Neural progenitor cell (in vitro differentiated cells): ENCODE data around the gene ABTB2. TPM values are rescaled to one million over a fixed set of nuclear protein-coding genes. Genes with fewer than 3 reads are reported as not detected.

ENCODE experiments used
- DNase-seq: peaks from one replicate; pipeline ENCODE4 v3.0.0-alpha.2; 2016; ENCODE audit warnings: low spot score
- H2AFZ ChIP-seq: fragments of 200-600 bp; sonication (generic); replicated peaks from 2 replicates; pipeline ENCODE4 v1.6.1; 2016; ENCODE audit warnings: antibody characterized with exemption
- H3F3A ChIP-seq: fragments of 200-600 bp; sonication (generic); 2 replicates; pipeline ENCODE4 v1.6.1; 2016; ENCODE audit warnings: antibody characterized with exemption, low read depth
- H3K27ac ChIP-seq: fragments of 200-600 bp; sonication (generic); 2 replicates; pipeline ENCODE4 v1.5.1; 2016; ENCODE audit warnings: mild to moderate bottlenecking
- H3K27me3 ChIP-seq: fragments of 200-600 bp; sonication (generic); 2 replicates; pipeline ENCODE4 v1.6.1; 2016; ENCODE audit warnings: mild to moderate bottlenecking, moderate library complexity
- H3K36me3 ChIP-seq: fragments of 200-600 bp; sonication (generic); 2 replicates; pipeline ENCODE4 v1.5.1; 2016
- H3K4me1 ChIP-seq: fragments of 200-600 bp; sonication (generic); 2 replicates; pipeline ENCODE4 v1.6.1; 2016; ENCODE audit warnings: mixed run types
- H3K4me2 ChIP-seq: fragments of 200-600 bp; sonication (generic); 2 replicates; pipeline ENCODE4 v1.6.1; 2016
- H3K4me3 ChIP-seq: fragments of 200-600 bp; sonication (generic); 2 replicates; pipeline ENCODE4 v1.5.1; 2016
- H3K79me2 ChIP-seq: fragments of 200-600 bp; sonication (generic); 2 replicates; pipeline ENCODE4 v1.6.1; 2016; ENCODE audit warnings: low read depth
- H3K9ac ChIP-seq: fragments of 200-600 bp; sonication (generic); 2 replicates; pipeline ENCODE4 v1.6.1; 2016
- H3K9me3 ChIP-seq: fragments of 200-600 bp; sonication (generic); 2 replicates; pipeline ENCODE4 v1.5.1; 2016; ENCODE audit warnings: low read depth
- H4K20me1 ChIP-seq: fragments of 200-600 bp; sonication (generic); 2 replicates; pipeline ENCODE4 v1.6.1; 2016; ENCODE audit warnings: low read depth
- H3K27ac Mint-ChIP-seq: 3 replicates; pipeline ENCODE4 v1.8.0; 2021; ENCODE audit warnings: mixed read lengths
- H3K27me3 Mint-ChIP-seq: 2 replicates; pipeline ENCODE4 v1.8.0; 2022; ENCODE audit warnings: low read depth, mild to moderate bottlenecking, inconsistent platforms, moderate library complexity, mixed read lengths; ENCODE audit not compliant: insufficient read depth
- H3K36me3 Mint-ChIP-seq: 3 replicates; pipeline ENCODE4 v1.8.0; 2021; ENCODE audit warnings: mixed read lengths
- H3K4me1 Mint-ChIP-seq: 3 replicates; pipeline ENCODE4 v1.8.0; 2021; ENCODE audit warnings: mixed read lengths
- H3K4me3 Mint-ChIP-seq: 3 replicates; pipeline ENCODE4 v1.8.0; 2021; ENCODE audit warnings: mild to moderate bottlenecking, moderate library complexity, mixed read lengths
- H3K9me3 Mint-ChIP-seq: 3 replicates; pipeline ENCODE4 v1.8.0; 2020; ENCODE audit warnings: mixed read lengths
- EZH2 ChIP-seq: fragments of 200-600 bp; sonication (generic); IDR thresholded peaks from 2 replicates; pipeline ENCODE4 v1.6.1; 2017; ENCODE audit warnings: antibody characterized with exemption, mild to moderate bottlenecking, moderate library complexity
- EZH2phosphoT487 ChIP-seq: fragments of 200-600 bp; sonication (generic); IDR thresholded peaks from 2 replicates; pipeline ENCODE4 v1.6.1; 2017; ENCODE audit warnings: antibody characterized with exemption
- total RNA-seq: library from RNA; depleted of rRNA; stranded (reverse); fragments of >200 nt; gene quantifications from 2 replicates; pipeline ENCODE4 v1.2.3, GENCODE V29; 2015; ENCODE audit warnings: low replicate concordance
- TF ChIP-seq, protein P1 (sequence below): fragments of 200-600 bp; sonication (generic); IDR thresholded peaks from 2 replicates; pipeline ENCODE4 v1.5.1; 2017; ENCODE audit warnings: antibody characterized with exemption, mild to moderate bottlenecking

Gene ABTB2
- total RNA-seq, 1 donor from 2014 or later, result 0.37 TPM

GRCh38 chr11:34314176-34314575 is 43.6 kb downstream of the ABTB2 start:
- Histone ChIP-seq H3K4me3 (no peak overlapping the region), H3K27me3 (no peaks in the 10 kb centered on the region), H3K9me3 (no peaks in the 10 kb centered on the region), H4K20me1 (no peaks in the 10 kb centered on the region), H2AFZ (no peak overlapping the region), H3F3A (no peaks in the 10 kb centered on the region), H3K9ac (no peak overlapping the region), H3K36me3 (no peaks in the 10 kb centered on the region), H3K27ac (no peak overlapping the region), H3K4me2 (no peak overlapping the region), H3K79me2 (no peaks in the 10 kb centered on the region), H3K4me1 (no peaks in the 10 kb centered on the region)
- TF ChIP-seq, protein P1, sequence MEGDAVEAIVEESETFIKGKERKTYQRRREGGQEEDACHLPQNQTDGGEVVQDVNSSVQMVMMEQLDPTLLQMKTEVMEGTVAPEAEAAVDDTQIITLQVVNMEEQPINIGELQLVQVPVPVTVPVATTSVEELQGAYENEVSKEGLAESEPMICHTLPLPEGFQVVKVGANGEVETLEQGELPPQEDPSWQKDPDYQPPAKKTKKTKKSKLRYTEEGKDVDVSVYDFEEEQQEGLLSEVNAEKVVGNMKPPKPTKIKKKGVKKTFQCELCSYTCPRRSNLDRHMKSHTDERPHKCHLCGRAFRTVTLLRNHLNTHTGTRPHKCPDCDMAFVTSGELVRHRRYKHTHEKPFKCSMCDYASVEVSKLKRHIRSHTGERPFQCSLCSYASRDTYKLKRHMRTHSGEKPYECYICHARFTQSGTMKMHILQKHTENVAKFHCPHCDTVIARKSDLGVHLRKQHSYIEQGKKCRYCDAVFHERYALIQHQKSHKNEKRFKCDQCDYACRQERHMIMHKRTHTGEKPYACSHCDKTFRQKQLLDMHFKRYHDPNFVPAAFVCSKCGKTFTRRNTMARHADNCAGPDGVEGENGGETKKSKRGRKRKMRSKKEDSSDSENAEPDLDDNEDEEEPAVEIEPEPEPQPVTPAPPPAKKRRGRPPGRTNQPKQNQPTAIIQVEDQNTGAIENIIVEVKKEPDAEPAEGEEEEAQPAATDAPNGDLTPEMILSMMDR, result no peak
- TF ChIP-seq EZH2phosphoT487 (no peak), EZH2 (no peak)
- H3K4me3 Mint-ChIP-seq, result no peak overlapping the region
- peaks cover 16% of the 10 kb centered on the region for H3K4me1 Mint-ChIP-seq
- no peak for DNase-seq
- no peaks in the 10 kb centered on the region for H3K36me3 Mint-ChIP-seq
- peaks cover 7% of the 10 kb centered on the region for H3K27me3 Mint-ChIP-seq
- H3K27ac Mint-ChIP-seq, result no peak overlapping the region
- H3K9me3 Mint-ChIP-seq, result no peaks in the 10 kb centered on the region

- no peak overlapping the region for H3K27ac Mint-ChIP-seq
- H3K36me3 Mint-ChIP-seq, result no peaks in the 10 kb centered on the region
- peaks cover 16% of the 10 kb centered on the region for H3K4me1 Mint-ChIP-seq
- no peaks in the 10 kb centered on the region for H4K20me1 ChIP-seq
- H3F3A ChIP-seq, result no peaks in the 10 kb centered on the region
- H3K27me3 ChIP-seq, result no peaks in the 10 kb centered on the region
- H3K4me2 ChIP-seq, result no peak overlapping the region
- H3K4me1 ChIP-seq, result no peaks in the 10 kb centered on the region
- DNase-seq, result no peak
- no peaks in the 10 kb centered on the region for H3K79me2 ChIP-seq
- TF ChIP-seq, protein P1, result no peak
- no peak for TF ChIP-seq EZH2phosphoT487
- TF ChIP-seq EZH2, result no peak
- H3K9ac ChIP-seq, result no peak overlapping the region
- no peak overlapping the region for H3K4me3 Mint-ChIP-seq
- no peak overlapping the region for H3K27ac ChIP-seq
- H3K9me3 Mint-ChIP-seq, result no peaks in the 10 kb centered on the region
- no peak overlapping the region for H3K4me3 ChIP-seq
- no peaks in the 10 kb centered on the region for H3K9me3 ChIP-seq
- no peak overlapping the region for H2AFZ ChIP-seq
- no peaks in the 10 kb centered on the region for H3K36me3 ChIP-seq
- H3K27me3 Mint-ChIP-seq, result peaks cover 6% of the 10 kb centered on the region
These were observed 44.7 kb downstream of the ABTB2 start for GRCh38 chr11:34313099-34313517.

GRCh38 chr11:34311126-34311525 is 46.7 kb downstream of the ABTB2 start:
- DNase-seq, result no peak
- Histone ChIP-seq H3K4me1 (no peaks in the 10 kb centered on the region), H3K36me3 (no peaks in the 10 kb centered on the region), H3K4me3 (no peak overlapping the region), H3K27me3 (no peaks in the 10 kb centered on the region), H3K9ac (no peak overlapping the region), H3F3A (no peaks in the 10 kb centered on the region), H3K9me3 (no peaks in the 10 kb centered on the region), H4K20me1 (no peaks in the 10 kb centered on the region), H2AFZ (no peak overlapping the region), H3K79me2 (no peaks in the 10 kb centered on the region), H3K4me2 (no peak overlapping the region), H3K27ac (no peak overlapping the region)
- H3K4me1 Mint-ChIP-seq, result peaks cover 13% of the 10 kb centered on the region
- no peak overlapping the region for H3K27ac Mint-ChIP-seq
- TF ChIP-seq, protein P1, result no peak
- no peak for TF ChIP-seq EZH2phosphoT487
- no peak for TF ChIP-seq EZH2
- H3K4me3 Mint-ChIP-seq, result no peak overlapping the region
- H3K9me3 Mint-ChIP-seq, result no peaks in the 10 kb centered on the region
- H3K36me3 Mint-ChIP-seq, result no peaks in the 10 kb centered on the region
- peaks cover 5% of the 10 kb centered on the region for H3K27me3 Mint-ChIP-seq
